Measurements from ENCODE around the gene MLXIPL.
"Not testable (repeated sequence)": the region's sequence is repeated elsewhere in the genome, so short reads cannot be mapped to it uniquely, and the experiment has no call there.

MLXIPL gene
- total RNA-seq, result 0.04 to 0.05 reads per million in 2 donors

GRCh38 chr7:73623798-73624668 lies at the start of gene MLXIPL:
Gene MLXIPL, minus strand, starts transcription at chr7:73624522. Its CDS starts 30 bp downstream, at chr7:73624492.
- peak; percentile 27 for DNase-seq

GRCh38 chr7:73671857-73672445 lies 47.6 kb upstream of the MLXIPL start:
- no peak for DNase-seq

GRCh38 chr7:73671322-73671661 lies 47.0 kb upstream of the MLXIPL start:
- no peak for DNase-seq

GRCh38 chr7:73669858-73670385 lies 45.6 kb upstream of the MLXIPL start:
- no peak for DNase-seq

- DNase-seq, result no peak
Measured at GRCh38 chr7:73669288-73669701, 45.0 kb upstream of the MLXIPL start.

GRCh38 chr7:73668886-73669230 lies 44.5 kb upstream of the MLXIPL start:
- no peak for DNase-seq

GRCh38 chr7:73668103-73668885 lies 44.0 kb upstream of the MLXIPL start:
- DNase-seq, result no peak

GRCh38 chr7:73667344-73668102 lies 43.2 kb upstream of the MLXIPL start, which contains the start of gene VPS37D:
Gene VPS37D, plus strand, starts transcription at chr7:73667831. Its CDS starts 128 bp downstream, at chr7:73667959.
- peak; percentile 93 for DNase-seq

- no peak for DNase-seq
Measured at GRCh38 chr7:73663033-73663432, 38.7 kb upstream of the MLXIPL start.

- not testable (repeated sequence) for DNase-seq
Measured at GRCh38 chr7:73660594-73660993, 36.3 kb upstream of the MLXIPL start.

GRCh38 chr7:73659983-73660382 lies 35.7 kb upstream of the MLXIPL start:
- no peak for DNase-seq

- DNase-seq, result not testable (repeated sequence)
Measured at GRCh38 chr7:73655309-73655708, 31.0 kb upstream of the MLXIPL start.

GRCh38 chr7:73652541-73652949 lies 28.2 kb upstream of the MLXIPL start:
- no peak for DNase-seq

- no peak for DNase-seq
Measured at GRCh38 chr7:73650524-73650923, 26.2 kb upstream of the MLXIPL start.

- no peak for DNase-seq
Measured at GRCh38 chr7:73649576-73649975, 25.3 kb upstream of the MLXIPL start.

GRCh38 chr7:73648593-73649332 lies 24.4 kb upstream of the MLXIPL start:
- no peak for DNase-seq

GRCh38 chr7:73647725-73648592 lies 23.6 kb upstream of the MLXIPL start:
- peak; percentile 19 for DNase-seq

GRCh38 chr7:73646785-73647724 lies 22.7 kb upstream of the MLXIPL start:
- no peak for DNase-seq

GRCh38 chr7:73645643-73646174 lies 21.4 kb upstream of the MLXIPL start:
- DNase-seq, result no peak
